GM23338 (cell line): ENCODE measurements around the gene TAF15. TPM values are rescaled to one million over a fixed set of nuclear protein-coding genes. Genes with fewer than 3 reads are reported as not detected.

ENCODE experiments used
- ATAC-seq: fragments of 200-7000 bp; cut with Tn5 transposase; 3 replicates; pipeline ENCODE4 v1.9.1; 2020
- DNase-seq: peaks from one replicate; pipeline ENCODE4 v3.0.0-alpha.2; 2015; ENCODE audit warnings: low spot score
- H2AFZ ChIP-seq: fragments of 200-600 bp; sonication (generic); 2 replicates; pipeline ENCODE4 v1.8.0; 2016; ENCODE audit warnings: antibody characterized with exemption, mild to moderate bottlenecking, moderate library complexity
- H3F3A ChIP-seq: fragments of 200-600 bp; sonication (generic); replicated peaks from 2 replicates; pipeline ENCODE4 v1.8.0; 2017; ENCODE audit warnings: antibody characterized with exemption, mixed run types, low read depth
- H3K27ac ChIP-seq: fragments of 200-600 bp; sonication (generic); 2 replicates; pipeline ENCODE4 v1.6.1; 2016; ENCODE audit warnings: low read depth
- H3K27me3 ChIP-seq: fragments of 200-600 bp; sonication (generic); 2 replicates; pipeline ENCODE4 v1.8.0; 2016; ENCODE audit warnings: mild to moderate bottlenecking, mixed run types, moderate library complexity; ENCODE audit not compliant: insufficient read depth
- H3K36me3 ChIP-seq: fragments of 200-600 bp; sonication (generic); 2 replicates; pipeline ENCODE4 v1.8.0; 2016; ENCODE audit warnings: mild to moderate bottlenecking; ENCODE audit not compliant: insufficient read depth
- H3K4me1 ChIP-seq: fragments of 200-600 bp; sonication (generic); 2 replicates; pipeline ENCODE4 v1.8.0; 2016; ENCODE audit warnings: mild to moderate bottlenecking, moderate library complexity; ENCODE audit not compliant: insufficient read depth
- H3K4me2 ChIP-seq: fragments of 200-600 bp; sonication (generic); 2 replicates; pipeline ENCODE4 v1.7.1; 2017; ENCODE audit warnings: mixed run types
- H3K4me3 ChIP-seq: fragments of 200-600 bp; sonication (generic); 2 replicates; pipeline ENCODE4 v1.6.1; 2016; ENCODE audit warnings: mixed run types
- H3K79me2 ChIP-seq: fragments of 200-600 bp; sonication (generic); replicated peaks from 2 replicates; pipeline ENCODE4 v1.8.0; 2017; ENCODE audit warnings: mild to moderate bottlenecking; ENCODE audit not compliant: insufficient read depth
- H3K9me2 ChIP-seq: fragments of 200-600 bp; sonication (generic); 2 replicates; pipeline ENCODE4 v1.8.0; 2017; ENCODE audit not compliant: insufficient read depth
- H4K20me1 ChIP-seq: fragments of 200-600 bp; sonication (generic); replicated peaks from 2 replicates; pipeline ENCODE4 v1.8.0; 2017; ENCODE audit warnings: mild to moderate bottlenecking; ENCODE audit not compliant: insufficient read depth
- H3K27ac Mint-ChIP-seq: 2 replicates; pipeline ENCODE4 v1.8.0; 2020; ENCODE audit warnings: inconsistent platforms, mild to moderate bottlenecking, moderate library complexity, mixed read lengths
- H3K27me3 Mint-ChIP-seq: 3 replicates; pipeline ENCODE4 v1.8.0; 2022; ENCODE audit warnings: low read depth, mild to moderate bottlenecking, moderate library complexity, mixed read lengths, inconsistent platforms; ENCODE audit not compliant: insufficient read depth, poor library complexity
- H3K36me3 Mint-ChIP-seq: 3 replicates; pipeline ENCODE4 v1.8.0; 2021; ENCODE audit warnings: low read depth, mild to moderate bottlenecking, inconsistent platforms, moderate library complexity, mixed read lengths
- H3K4me1 Mint-ChIP-seq: 3 replicates; pipeline ENCODE4 v1.8.0; 2020; ENCODE audit warnings: mild to moderate bottlenecking, inconsistent platforms, mixed read lengths
- H3K4me3 Mint-ChIP-seq: 3 replicates; pipeline ENCODE4 v1.8.0; 2021; ENCODE audit warnings: moderate library complexity, mild to moderate bottlenecking, inconsistent platforms, mixed read lengths
- H3K9me3 Mint-ChIP-seq: 3 replicates; pipeline ENCODE4 v1.8.0; 2020; ENCODE audit warnings: moderate library complexity, mild to moderate bottlenecking, inconsistent platforms, mixed read lengths
- CTCF ChIP-seq, 2 experiments: fragments of 200-600 bp in 1 of 2; sonication (generic) in 1 of 2; conservative IDR thresholded peaks; 2 replicates each; pipeline versions ENCODE4 v1.5.1 to v1.6.1; 2016 to 2017; ENCODE audit warnings: antibody characterized with exemption in 2 of 2, low read depth in 2 of 2, mild to moderate bottlenecking in 2 of 2, moderate library complexity in 1 of 2
- NANOG ChIP-seq: IDR thresholded peaks from 2 replicates; pipeline ENCODE4 v1.6.1; 2016; ENCODE audit warnings: antibody characterized with exemption, borderline replicate concordance
- REST ChIP-seq: IDR thresholded peaks from one replicate; pipeline ENCODE4 v1.6.1; 2018; ENCODE audit warnings: antibody characterized with exemption; ENCODE audit not compliant: unreplicated experiment
- STAT1 ChIP-seq: IDR thresholded peaks from one replicate; pipeline ENCODE4 v1.6.1; 2016; ENCODE audit warnings: antibody characterized with exemption; ENCODE audit not compliant: unreplicated experiment
- ZNF331 ChIP-seq: fragments of 250-450 bp; sonication (Bioruptor Pico); IDR thresholded peaks from 2 replicates; pipeline ENCODE4 v1.5.0; 2020; ENCODE audit warnings: low read depth, mild to moderate bottlenecking, moderate library complexity
- ZNF462 ChIP-seq: fragments of 250-450 bp; sonication (Bioruptor Pico); IDR thresholded peaks from 2 replicates; pipeline ENCODE4 v1.5.0; 2020; ENCODE audit warnings: mild to moderate bottlenecking, moderate library complexity
- polyA plus RNA-seq: library from polyadenylated mRNA; unstranded; fragments of >200 nt; fragmentation: Nextera tagmentation; extraction: Ambion mirVana; gene quantifications from 2 replicates; pipeline ENCODE4 v1.2.1, GENCODE V29; 2016
- total RNA-seq: library from RNA; depleted of rRNA; stranded (reverse); fragments of >200 nt; shearing (Covaris generic); gene quantifications from 2 replicates; pipeline ENCODE4 v1.2.3, GENCODE V29; 2014

The TAF15 gene
- total and polyA plus RNA-seq, 2 experiments from 2014 or later: 33.8 to 109 TPM

GRCh38 chr17:35855965-35856364 is 46.7 kb downstream of the TAF15 start:
- no peaks in the 10 kb centered on the region for H3K27me3 ChIP-seq
- peaks cover 8% of the 10 kb centered on the region for H3K4me1 Mint-ChIP-seq
- ATAC-seq: no peak
- no peaks in the 10 kb centered on the region; the same call in 1 of the 2 replicates for H3K36me3 ChIP-seq
- H3K4me2 ChIP-seq: no peak overlapping the region
- TF ChIP-seq ZNF462 (CRISPR knock-in tag) (no peak), REST (no peak), ZNF331 (CRISPR knock-in tag) (no peak), CTCF (conservative IDR thresholded peaks at IDR 0.05; ENCODE audit: low read depth in 2 of 2) (no peak), NANOG (no peak), STAT1 (no peak)
- H3K27me3 Mint-ChIP-seq: peaks cover 4% of the 10 kb centered on the region
- H3F3A ChIP-seq: no peaks in the 10 kb centered on the region
- H3K4me3 Mint-ChIP-seq: no peak overlapping the region
- DNase-seq: no peak
- no peak overlapping the region; the same call in 1 of the 2 replicates for H3K27ac Mint-ChIP-seq
- H3K9me3 Mint-ChIP-seq: no peaks in the 10 kb centered on the region
- no peaks in the 10 kb centered on the region for H3K9me2 ChIP-seq
- H3K79me2 ChIP-seq: no peaks in the 10 kb centered on the region
- no peaks in the 10 kb centered on the region for H3K4me1 ChIP-seq
- no peaks in the 10 kb centered on the region; the same call in 1 of the 2 replicates for H4K20me1 ChIP-seq
- no peak overlapping the region for H3K27ac ChIP-seq
- peaks cover 8% of the 10 kb centered on the region for H3K36me3 Mint-ChIP-seq
- no peak overlapping the region for H3K4me3 ChIP-seq
- H2AFZ ChIP-seq: no peak overlapping the region
